GM21737 (cell line): ENCODE measurements around the gene CHTOP.
"Not testable (repeated sequence)": the region's sequence is repeated elsewhere in the genome, so short reads cannot be mapped to it uniquely, and the experiment has no call there.

Experiments used
- ATAC-seq: cut with Tn5 transposase; IDR thresholded peaks from one replicate; pipeline ENCODE4 v1.9.1; 2021; ENCODE audit warnings: mild to moderate bottlenecking, moderate library complexity; ENCODE audit not compliant: unreplicated experiment

The CHTOP gene, protein sequence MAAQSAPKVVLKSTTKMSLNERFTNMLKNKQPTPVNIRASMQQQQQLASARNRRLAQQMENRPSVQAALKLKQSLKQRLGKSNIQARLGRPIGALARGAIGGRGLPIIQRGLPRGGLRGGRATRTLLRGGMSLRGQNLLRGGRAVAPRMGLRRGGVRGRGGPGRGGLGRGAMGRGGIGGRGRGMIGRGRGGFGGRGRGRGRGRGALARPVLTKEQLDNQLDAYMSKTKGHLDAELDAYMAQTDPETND

DNA sequence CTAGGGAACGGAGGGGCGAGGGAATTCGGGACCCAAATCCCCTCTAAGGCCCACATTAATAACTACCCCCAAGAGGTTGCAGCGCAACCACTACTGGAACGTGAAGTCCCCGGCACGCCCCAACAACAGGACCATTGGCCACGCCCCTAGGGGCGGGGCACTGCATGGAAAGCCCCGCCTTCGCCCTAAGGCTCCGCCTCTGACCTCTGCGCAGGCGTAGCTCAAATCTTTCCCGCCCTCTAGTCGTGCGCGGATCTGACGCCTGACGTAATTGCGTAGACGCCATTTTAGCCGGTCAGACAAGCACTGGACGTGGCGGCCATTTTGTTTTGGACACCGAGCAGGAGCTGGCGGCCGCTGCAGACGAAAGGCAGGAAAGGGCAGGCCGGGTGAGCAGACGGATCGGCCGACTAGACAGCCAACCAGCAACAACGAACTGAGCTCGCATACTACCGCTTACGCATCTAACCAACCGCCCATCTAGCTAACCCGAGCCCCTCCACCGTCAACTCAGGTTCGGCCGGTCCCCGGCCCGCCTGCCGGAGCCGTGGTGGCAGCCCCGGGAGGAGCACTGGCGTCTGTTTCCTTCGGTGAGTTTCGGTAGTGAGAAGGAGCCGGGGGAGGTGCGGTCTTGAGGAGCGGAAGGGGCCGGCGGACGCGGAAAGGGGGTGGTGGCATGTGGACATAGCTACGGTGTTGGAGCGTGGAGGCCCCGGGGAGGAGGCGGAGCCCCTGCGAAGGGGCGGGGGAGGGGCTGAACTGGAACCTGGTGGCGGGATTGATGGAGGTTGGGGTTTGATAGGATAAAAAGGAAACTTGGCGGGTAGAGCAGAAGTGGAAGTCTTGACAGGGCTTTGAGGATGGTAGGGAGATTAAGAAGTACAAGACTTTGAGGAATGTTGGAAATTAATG, at the start of gene CHTOP:
Gene CHTOP (plus strand): TSS at position 313 of the 912 bp plus-strand sequence. CDS start 2,523 bp downstream, outside the sequence.
- peak; percentile 78 for ATAC-seq

DNA sequence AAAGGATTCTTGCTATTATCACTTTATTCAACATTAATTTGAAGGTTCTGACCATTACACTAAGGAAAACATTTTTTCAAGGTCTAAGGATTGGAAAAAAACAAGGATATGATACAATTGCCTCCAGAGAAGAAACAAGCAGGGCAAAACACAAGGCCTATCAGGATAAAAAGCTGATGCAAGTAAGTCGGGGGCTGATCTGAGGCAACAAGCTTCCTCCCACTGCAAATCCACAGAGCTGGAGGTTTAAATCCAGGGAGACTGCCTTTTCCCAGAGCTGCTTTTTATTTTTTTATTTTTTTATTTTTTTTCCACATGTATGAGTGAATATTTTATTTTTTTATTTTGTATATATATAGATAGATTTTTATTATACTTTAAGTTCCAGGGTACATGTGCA, 48.9 kb upstream of the CHTOP start:
- ATAC-seq = no peak

DNA sequence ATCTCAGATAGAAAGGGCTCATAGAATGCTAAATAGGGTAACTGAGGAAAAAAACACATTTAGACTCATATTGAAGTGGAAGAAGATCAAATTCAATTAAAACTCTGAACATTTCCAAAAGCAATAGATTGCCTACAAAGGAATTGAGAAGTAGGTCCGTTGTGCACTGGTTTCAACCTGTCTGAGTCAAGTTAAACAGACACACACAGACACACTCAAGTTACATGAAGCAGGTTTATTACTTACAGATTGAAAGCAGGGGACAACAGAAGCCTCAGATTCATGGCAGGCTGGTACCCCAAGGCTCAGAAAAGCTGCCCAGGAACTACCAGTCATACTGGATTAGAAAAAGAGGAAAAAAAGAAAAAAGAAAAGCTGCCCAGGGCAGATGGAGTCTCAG, 47.5 kb upstream of the CHTOP start:
- ATAC-seq = no peak

DNA sequence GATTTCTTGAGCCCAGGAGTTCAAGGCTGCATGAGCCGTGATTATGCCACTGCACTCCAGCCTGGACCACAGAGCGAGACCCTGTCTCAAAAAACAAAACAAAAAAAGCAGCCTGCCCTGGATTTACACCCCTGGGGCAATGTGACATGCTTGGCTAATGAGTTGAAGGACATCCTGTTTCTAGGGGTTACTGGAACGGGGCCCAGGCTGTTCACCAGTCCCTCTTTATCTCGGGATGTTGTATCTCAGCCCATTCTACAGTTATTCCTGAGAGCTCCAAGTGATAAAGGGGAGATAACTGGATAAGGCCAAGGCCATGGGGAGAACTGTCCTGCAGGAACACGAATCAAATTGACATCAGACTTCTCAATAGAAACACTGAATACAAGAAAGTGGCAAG, 46.6 kb upstream of the CHTOP start:
- no peak for ATAC-seq

DNA sequence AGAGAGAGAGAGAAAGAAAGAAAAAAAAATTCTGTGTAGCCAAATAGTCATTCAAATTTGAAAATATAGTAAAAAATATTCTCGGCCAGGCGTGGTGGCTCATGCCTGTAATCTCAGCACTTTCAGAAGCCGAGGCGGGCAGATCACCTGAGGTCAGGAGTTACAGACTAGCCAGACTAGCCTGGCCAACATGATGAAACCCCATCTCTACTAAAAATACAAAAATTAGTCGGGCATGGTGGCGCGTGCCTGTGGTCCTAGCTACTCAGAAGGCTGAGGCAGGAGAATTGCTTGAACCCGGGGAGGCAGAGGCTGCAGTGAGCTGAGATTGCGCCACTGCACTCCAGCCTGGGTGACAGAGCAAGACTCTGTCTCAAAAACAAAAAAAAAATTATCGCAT, 45.8 kb upstream of the CHTOP start:
- ATAC-seq = not testable (repeated sequence)

DNA sequence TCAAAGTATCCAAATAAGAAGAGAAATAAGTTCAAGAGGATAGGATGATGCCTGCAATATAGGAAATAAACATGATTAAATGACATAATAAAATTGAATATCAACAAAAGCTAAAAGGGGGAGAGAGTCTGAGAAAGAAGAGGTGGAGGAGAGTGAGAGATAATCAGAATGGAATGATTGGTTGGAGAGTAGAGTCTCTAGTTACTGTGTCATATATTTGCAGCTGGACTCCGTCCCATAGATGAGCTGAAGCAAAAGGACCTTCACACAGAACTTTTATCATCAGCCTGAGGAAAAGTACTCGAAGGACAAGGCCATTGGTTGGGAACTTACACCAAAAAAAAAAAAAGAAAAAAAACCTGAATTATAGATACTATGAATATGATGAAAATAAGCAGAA, 45.4 kb upstream of the CHTOP start:
- ATAC-seq = no peak

DNA sequence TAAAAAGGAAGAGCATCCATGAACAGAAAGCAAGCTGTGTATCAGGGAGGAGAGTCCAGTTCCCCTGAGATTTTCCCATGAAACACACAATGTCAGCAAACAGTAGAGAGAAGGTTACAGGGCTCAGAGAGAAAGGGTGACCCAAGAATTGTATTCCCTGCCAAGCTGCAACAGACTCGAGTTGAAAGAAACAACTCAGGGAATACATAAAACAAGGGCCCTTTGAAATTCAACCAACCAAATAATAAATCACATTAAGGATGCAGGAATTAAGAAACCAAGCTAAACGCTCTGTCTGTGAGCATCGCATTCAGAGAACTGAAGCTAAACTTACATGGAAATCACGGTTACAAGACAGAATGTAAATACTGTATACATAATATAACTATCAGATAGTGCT, 41.1 kb upstream of the CHTOP start:
- ATAC-seq = no peak

DNA sequence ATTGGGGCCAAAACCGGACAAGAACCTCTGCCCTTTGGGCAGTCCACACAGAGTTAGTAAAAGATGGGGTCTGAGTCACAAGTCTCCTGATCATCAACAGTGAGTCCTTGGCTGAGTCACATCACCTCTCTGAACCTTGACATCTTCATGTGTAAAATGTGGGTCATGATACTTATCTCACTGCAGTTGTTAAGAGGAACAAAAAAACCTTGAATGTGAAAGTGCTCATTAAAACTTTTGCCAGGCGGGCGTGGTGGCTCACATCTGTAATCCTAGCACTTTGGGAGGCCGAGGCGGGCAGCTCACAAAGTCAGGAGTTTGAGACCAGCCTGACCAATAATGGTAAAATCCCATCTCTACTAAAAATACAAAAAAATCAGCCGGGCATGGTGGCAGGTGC, 36.7 kb upstream of the CHTOP start:
- ATAC-seq = no peak

DNA sequence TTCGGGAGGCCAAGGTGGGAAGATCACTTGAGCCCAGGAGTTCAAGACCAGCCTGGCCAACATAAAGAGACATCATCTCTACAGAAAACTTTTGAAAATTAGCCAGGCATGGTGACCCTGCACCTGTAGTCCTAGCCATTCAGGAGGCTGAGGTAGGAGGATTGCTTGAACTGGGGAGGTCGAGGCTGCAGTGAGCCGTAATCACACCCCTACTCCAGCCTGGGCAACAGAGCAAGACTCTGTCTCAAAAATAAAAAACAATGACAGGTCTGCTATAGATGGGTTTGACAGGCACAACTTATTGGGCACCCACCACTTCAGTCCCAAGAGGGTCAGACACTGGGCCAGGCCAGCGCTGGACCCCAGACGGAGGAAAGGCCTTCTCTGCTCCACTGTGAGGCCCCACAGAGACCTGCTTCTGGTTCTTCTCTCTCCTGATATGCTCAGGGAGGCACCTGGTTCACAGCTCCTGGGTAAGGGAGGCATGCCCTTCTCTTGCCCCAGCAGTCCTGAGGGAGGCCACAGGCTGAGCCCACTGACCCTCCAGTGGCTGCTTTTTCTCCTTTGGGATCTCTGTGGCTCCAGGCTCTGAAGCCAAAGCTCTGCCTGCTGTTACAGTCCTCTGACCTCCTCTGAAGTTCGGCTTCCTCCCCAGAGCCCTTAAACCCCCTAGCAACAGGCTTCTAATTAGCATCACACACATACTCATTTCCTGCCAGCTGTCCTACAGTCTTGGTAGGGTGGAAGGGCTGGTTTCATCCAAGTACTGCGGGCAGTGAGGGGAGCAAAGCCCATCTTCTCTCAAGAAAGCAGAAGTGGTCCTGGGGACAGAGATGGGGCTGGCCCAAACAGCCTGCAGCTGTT, 35.3 kb upstream of the CHTOP start:
- ATAC-seq = peak; percentile 91

DNA sequence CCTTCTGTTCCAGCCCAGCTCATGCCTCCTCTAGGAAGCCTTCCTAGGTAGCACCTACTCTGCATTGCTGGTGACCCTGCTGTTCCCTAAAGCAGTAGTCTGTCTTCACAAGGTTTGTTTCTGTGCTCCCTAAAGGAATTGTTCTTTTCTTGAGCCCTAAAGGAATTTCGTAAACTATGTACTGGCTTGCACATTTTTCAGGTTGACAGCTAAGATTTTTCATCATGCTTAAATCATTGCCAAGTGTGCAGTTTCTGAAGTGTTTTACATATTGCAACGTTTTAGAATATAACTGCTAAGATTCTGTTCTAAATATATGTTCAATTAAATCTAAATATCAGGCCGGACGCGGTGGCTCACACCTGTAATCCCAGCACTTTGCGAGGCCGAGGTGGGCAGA, 34.0 kb upstream of the CHTOP start:
- no peak for ATAC-seq

DNA sequence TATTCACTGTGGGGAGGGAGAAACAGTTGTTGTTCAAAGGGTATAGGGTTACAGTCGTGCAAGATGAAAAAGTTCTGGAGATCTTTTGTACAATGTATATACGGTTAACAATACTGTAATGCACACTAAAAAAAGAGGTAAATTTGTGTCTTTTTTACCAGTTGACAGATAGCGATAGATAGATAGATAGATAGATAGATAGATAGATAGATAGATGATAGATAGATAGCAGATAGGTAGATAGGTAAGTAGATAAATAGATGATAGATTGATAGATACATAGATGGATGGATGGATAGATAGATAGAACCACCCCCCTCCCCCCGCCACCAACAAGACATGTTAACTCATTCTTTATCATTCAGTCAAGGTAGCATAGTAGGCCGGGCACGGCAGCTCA, 31.1 kb upstream of the CHTOP start:
- ATAC-seq = no peak

DNA sequence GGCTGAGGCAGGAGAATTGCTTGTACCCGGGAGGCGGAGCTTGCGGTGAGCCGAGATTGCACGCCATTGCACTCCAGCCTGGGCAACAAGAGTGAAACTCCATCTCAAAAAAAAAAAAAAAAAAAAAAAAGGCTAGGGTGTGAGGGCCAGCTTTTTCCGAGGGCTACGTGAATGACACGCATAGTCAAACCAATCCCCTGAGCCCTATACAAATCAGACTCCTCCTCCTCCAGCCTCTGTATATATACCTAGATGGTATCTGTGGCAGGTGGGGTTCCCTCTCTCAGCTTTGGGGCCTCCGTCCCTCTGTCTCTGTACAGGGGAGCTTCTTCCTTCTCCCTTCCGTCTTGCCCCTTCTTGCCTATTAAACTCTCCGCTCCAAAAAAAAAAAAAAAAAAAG, 27.7 kb upstream of the CHTOP start:
- no peak for ATAC-seq

DNA sequence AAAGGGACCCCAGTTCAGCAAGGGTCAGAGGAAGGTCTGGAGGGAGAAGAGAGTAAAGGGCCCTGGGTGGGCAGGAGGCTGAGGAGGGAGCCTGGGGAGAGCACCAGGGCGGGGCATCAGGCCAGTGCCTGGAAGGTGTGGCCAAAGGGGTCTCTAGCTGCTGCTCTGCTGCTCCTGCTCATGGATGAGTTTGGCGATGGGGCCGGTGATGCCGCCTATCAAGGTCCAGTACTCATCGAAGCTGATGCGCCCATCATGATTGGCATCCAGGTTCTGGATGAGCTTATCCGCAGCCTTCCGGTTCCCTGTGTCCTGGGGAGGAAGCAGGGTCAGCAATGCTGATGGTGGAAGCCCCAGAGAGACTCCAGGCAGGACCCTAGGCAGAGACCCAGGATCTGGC, 26.5 kb upstream of the CHTOP start:
- no peak for ATAC-seq

DNA sequence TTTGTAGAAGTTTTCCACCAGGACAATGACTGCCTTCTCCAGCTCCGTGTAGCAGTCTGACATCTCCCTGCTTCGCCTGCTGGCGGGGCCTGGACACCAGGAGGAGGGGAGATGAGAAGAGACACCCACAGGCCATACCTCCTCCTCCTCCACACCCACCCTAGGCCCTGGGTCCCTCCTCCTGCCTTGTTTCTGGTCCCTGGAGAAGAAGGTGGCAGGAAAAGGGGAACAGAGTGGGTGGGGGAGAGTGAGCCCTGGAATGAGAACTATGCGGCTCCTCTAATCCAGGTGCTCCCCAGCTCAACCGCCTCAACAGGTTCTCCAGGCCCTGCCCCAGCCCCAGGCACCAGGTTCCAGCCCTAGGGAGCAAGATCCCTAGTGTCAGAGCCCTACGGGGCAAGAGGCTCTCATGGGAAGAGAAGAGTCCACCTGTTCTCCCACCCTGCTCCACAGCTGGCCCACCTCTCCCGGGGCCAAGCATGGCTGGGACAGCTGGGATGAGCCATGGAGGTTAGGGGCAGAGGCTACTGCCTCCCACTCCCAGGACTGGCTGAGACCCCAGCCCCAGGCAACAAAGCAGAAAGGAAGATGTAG, 25.7 kb upstream of the CHTOP start:
- ATAC-seq = no peak

DNA sequence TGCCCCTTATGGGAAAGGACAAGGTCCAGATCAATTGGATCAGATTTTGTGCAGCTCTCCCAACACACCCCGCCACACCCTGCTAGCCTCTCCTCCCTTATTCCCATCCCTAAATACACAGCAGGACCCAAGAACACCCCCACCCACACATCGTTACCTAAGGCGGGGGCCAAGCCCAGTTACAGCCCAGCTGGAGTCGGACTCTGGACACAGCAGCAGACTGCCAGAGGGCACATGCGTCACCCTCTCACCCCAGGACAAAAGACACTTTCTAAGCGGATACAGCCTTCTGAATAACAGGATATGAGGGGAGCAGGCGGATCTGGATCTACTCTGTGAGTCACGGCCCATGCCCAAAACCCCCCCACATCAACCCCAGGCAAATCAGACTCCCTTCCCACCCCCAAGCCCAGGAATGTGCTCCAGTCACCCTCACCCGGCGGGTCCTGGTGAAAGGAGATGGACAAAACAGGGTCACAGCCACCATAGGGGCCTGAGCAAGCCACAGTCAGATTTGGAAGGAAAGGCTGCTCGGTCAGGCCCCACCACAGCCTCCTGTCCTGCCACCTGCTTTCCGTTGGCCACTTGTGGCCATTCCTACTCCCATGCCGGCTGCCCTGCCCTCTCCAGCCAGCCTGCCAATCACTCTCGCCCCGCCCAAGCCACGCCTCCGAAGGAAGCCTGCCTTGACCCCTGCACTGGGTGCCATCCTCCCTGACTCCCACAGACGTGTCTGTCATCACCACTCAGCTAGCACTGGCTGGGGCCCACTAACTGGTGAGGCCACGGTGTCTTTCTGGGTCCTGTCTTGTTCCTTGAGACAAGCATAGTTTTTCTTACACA, 24.9 kb upstream of the CHTOP start:
- ATAC-seq = no peak

DNA sequence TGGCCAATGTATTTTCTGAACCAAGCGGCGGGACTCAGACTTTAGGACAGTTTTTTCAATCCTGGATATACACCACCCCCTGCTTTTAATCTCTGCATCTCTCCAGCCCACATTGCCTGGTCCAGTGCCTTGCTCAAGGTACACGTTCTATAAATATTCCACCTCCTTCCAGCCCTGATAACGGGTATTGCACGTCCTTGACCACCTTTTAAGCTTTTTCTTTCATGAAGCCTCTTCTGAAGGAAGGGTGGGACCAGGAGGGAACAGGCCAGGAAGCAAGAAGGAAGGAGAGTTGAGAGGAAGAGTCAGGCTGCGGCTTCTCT, 24.3 kb upstream of the CHTOP start:
- no peak for ATAC-seq

DNA sequence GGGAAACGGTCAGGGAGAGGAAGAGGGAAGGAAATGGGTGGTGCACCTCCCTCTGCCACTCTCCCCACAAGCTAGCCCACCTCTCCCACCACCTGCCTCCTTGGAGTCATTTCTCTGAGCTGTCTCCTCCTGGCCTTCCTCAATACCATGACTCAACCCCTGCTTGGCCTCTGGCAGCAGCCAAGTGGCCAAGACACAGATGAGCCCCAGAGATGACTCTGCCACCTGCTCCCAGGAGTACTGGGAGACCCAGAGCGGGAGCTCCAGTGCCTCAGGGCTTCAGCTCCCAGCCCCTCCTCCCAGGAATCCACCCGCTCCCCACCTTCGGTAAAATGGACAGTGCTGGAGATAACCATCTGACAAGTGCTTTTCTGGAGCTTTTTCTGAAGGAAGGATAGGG, 23.5 kb upstream of the CHTOP start:
- no peak for ATAC-seq

DNA sequence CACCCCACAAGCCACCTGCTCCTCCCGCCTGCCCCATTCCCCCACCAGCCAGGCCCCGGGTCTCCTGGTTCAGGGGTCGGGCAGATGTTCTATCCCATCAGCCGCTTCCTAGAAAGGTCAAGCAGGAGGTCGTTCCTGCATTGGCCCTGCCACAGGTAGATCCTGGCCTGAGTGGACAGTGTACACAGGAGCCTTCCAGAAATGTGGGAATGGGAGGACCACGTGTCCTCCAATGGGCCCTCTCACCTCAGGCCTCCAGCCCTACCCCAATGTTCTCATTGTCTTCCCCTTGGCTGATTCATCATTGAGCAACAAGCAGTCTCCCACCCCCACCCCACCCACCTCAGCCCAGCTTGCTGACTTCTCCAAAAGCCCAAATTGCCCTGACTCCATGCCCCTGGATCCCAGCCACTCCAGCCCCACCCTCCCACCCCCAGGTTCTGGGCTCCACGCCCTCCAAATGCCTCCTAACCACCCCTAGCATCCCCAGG, 23.0 kb upstream of the CHTOP start:
- no peak for ATAC-seq

DNA sequence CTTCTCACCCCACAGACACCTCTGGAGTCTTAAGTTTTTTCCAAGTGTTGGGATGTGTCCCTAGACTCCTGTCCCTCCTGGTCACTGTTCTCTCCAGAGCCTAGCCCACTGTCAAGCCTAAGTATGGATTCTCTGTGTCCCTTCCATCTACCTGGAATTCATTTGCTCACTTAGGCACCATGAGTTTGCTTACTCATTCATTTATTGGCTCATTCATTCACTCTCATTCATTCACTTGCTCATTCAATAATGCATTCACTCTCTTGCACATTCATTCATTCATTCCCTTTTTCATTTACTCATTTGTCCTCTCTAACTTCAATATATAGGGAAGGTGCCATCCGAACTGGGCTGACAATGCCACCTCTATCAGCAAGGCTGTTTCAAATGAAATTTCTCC, 22.5 kb upstream of the CHTOP start:
- ATAC-seq = no peak

DNA sequence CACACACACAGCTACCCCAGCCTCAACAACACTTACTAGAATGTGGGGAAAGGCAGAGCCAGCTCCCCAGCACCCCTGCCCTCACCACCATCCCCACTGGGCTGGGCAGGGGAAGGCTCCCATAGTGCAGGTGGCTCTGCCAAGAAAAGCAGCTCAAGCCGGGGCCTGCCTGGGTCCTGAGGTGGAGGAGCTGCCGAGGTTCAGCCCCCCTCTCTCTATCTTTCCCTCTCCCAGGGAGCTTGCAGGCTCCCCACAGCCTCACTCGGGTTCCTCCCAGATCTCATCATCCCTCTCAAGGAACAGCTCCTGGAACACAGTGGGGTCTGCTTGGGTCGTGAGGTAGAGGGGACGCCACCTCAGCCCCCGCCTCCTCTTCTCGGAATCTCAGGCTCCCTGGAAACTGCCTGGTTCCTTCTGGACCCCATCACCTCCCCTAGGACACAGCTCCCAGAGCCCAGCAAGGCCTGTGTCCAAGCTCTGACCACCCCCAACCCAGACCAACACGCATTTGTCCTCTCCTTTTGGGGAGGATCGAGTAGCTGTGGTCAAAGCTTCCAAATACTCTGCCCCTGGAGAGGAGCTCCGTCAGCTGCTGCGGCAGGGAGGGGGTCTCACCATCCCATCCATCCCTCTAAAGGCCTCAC, 21.6 kb upstream of the CHTOP start:
- no peak for ATAC-seq
